HG02610 (cell line): ENCODE results near the gene RNF175.

Source experiments
- ATAC-seq: cut with Tn5 transposase; IDR thresholded peaks from one replicate; pipeline ENCODE4 v1.9.1; 2021; ENCODE audit warnings: mild to moderate bottlenecking, moderate library complexity; ENCODE audit not compliant: unreplicated experiment

The RNF175 gene

DNA sequence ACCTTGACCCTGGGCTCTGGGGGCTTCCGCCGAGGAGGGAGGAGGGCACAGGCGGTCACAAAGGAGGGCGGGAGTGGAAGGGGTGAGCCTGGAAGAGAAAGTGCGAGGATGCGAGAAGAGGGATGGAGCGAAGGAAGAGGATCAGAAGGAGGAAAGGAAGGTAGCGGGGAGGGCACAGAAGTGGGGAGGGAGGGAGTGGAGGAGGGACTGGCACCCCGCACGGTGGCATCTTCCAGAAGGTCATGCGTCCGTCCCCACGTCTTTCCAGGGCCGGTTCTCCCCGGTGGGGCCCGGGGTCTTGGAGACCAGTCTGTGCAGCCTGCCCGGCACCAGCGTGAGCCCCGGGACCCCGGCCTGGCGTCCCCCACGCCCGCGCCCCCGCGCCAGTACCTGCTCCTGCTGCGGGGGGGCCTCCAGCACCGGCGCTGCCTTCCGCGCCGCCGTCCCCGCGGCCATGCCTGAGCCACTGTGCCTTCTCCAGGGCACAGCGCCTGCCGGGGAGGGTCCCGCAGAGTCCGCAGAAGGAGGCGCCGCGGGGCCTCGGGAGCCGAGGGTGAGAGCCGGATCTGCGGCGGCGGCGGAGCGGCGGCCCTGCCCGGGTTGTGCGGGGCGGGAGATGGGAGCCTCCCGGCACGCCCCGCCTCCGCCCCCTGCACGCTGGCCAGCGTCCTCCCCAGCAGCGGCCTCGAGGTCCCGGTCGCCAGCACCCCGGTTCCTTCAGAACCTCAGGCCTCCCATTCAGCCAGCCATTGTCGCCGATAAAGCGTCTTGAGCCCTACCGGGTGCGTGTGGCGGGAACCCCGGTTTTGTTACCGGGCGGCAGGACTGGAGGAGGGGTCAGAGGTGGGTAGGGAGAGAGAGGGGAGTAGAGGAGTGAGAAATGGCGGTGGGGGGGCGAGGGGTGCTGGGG is at the start of gene RNF175:
TSS of gene RNF175 (minus strand) at position 618 of the 910 bp plus-strand sequence. CDS start at position 456, 162 bp downstream.
- no peak for ATAC-seq

DNA sequence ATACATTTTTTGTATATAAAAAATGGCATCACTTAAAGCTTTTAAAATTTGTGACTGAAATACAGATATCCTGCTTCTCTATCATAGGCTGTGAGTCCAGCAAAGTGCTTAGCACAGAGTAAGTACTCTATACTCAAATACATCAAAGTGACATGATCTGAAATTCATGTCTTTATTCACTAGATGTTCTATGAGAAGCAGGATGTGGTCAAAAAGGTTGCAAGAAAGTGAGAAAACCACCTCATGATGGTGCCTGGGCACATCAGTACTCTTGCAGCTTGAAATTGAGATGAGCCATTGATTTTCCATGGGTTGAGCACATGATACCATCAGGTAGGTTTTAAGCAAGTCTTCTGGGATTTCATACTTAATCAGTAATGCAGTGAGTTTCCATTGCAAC is 49.5 kb upstream of the RNF175 start:
- ATAC-seq = peak; percentile 68

DNA sequence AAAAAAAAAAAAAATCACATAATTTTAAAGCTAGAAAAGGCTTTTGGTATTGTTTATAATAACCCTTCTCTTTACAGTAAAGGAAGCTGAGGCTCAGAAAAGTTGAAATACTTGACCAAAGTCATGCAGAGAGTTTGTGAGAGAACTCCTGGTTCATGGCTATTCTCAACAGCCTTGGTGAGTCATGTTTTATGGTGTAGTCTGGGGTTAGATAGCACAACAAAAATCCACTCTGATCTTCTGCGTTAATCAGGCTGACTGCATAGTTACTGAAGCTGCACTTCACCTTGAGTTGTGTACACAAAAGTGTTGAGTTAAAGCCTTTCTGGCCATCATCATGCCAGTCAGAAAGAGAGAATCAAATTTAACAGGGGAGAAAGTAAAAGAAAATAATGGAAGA is 48.4 kb upstream of the RNF175 start:
- no peak for ATAC-seq

DNA sequence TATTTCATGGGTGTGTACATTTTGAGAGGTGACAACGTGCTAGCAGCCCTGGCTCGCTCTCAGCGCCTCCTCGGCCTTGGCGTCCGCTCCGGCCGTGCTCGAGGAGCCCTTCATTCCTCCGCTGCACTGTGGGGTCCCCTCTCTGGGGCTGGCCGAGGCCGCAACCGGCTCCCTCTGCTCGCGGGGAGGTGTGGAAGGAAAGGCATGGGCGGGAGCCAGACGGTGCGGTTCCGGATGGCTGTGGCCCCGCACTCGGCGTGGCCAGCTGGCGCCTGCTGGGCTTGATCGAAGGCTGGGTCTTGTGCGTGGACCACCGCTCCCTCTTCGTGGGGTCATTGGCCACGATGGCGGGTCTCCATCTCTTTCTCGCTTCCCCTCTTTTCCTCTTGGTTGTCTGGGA is 46.2 kb upstream of the RNF175 start:
- ATAC-seq = no peak

DNA sequence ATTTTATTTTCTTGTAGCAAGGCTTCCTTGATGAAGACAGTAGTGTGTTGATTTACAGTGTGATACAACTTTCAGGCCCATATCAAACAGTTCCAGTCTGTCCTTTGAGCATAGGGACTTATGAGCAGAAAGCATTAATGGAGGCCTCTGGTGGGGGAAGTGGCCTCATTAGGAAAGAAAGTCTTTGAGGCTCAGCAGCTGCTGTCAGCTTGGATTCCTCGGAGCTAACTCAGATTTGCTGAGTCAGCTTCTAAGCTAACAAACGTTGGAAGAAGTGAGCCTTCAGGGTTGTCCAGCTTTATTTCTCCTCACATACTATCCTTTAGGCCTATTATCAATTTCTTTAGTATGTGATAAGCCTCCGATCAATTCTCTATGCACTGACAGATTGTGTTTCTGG is 44.9 kb upstream of the RNF175 start:
- no peak for ATAC-seq

DNA sequence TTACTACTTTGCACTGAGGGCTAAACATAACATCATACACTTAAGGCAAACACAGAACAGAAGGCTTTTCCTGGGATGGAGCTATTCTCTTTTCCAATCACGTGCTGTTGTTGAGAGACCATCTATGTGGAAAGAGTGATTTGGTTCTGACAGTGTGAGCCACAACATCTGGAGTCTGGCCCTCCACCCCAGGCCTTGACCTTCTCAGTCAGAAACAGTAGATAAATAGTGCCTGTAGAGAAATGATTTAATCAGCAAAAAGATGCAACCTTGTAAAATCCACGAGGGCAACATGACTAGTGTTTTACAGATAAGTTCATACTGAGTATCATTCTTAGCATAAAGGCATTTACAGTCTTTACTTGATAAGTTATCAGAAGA is 39.9 kb upstream of the RNF175 start:
- no peak for ATAC-seq

DNA sequence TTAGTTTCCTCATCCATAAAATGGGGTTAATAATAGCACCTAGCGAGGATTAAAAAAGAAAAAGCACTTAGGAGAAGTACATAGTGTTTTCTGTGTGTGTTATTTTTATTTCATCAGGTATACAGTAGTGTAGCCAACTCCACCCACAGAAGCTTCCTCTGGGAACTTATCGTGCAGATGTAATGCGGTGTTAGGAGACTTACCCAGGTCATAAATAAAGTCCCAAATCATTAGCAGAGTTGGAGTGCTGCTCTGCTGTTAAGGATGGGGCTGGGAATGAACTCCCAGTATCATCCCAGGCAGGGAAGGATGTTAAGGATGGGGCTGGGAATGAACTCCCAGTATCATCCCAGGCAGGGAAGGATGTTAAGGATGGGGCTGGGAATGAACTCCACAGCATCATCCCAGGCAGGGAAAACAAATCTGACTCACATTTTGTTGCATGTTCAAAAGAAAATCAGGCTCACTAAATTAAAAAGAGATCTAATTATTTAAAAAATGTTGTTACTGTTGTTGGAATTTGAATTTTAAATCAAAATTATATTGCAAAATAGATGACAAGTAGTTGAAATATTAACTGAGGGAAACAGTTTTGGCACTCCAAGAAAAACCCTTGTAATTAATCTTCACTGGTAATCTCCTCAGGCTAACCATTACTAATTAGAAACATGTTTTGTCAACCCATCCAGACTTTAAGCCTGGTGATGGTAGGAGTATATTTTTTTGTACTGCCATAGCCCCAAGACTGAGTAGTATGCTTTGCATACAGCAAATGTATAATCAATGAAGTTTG is 39.3 kb upstream of the RNF175 start:
- ATAC-seq = no peak

DNA sequence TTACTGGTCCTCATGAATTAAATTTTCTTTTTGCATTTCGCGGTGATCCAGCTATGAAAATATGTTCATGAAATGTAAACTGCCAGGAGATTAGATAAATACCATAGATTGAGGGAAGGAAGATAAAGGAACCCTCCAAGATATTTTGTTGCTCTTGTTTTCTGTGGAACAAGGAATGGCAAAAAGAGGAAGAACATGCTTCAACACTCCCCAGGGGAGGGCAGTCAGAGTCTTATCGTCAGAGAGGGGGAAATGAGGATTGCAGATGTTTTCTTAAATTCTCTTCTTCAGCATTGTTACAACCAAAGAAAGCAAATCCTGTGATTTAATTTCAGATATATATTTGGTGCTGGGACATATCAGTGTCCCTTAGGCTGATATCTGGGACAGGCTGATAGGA is 38.6 kb upstream of the RNF175 start:
- ATAC-seq = no peak

DNA sequence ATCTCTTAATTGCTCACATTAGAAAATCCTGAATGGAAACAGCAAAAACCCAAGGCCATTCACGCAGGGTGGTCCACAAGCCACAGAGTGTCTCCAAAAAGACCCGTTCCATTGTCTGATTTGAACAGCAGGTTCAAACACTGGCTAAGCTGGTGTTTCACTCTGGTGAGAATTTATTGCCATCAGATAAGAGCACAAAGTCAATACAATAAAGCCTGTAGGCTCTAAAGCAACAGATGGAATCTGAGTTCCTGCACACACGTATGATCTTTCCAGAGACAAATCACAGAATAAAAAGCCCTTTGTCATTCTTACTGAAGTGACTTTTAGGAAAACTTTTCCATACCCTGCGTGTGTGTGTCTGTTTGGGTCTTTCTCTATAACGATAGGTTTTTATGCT is 34.2 kb upstream of the RNF175 start:
- no peak for ATAC-seq

DNA sequence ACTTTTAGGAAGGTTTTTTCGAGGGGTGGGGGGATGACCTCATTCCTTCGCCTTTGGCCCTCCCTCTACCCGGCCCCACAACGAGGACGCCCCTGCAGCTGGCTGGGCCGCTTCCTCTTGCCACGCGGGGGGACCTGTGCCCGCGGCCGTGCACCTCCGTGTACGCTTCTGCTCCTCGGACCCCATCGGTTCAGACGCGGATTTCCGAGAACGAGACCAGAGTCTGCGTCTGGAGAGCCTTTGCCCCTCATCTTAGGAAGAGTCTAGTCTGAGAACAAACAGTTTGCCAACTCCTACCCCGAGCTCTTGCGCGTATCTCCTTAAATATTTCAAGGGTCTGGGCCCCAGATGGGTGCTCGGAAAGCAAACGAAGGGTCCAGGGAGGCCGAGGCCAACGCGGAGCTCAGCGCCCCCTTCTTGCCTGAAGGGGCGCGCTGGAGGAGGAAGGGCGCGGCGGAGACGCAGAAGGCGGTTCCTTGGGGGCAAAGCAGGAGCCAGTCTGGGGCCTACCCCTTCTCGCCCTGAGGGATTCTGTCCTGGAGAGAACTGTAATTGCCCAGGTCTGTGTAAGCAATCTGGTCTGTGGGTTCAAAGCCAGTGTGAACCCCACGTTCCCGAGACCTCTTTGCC is 32.9 kb upstream of the RNF175 start:
- ATAC-seq = no peak

DNA sequence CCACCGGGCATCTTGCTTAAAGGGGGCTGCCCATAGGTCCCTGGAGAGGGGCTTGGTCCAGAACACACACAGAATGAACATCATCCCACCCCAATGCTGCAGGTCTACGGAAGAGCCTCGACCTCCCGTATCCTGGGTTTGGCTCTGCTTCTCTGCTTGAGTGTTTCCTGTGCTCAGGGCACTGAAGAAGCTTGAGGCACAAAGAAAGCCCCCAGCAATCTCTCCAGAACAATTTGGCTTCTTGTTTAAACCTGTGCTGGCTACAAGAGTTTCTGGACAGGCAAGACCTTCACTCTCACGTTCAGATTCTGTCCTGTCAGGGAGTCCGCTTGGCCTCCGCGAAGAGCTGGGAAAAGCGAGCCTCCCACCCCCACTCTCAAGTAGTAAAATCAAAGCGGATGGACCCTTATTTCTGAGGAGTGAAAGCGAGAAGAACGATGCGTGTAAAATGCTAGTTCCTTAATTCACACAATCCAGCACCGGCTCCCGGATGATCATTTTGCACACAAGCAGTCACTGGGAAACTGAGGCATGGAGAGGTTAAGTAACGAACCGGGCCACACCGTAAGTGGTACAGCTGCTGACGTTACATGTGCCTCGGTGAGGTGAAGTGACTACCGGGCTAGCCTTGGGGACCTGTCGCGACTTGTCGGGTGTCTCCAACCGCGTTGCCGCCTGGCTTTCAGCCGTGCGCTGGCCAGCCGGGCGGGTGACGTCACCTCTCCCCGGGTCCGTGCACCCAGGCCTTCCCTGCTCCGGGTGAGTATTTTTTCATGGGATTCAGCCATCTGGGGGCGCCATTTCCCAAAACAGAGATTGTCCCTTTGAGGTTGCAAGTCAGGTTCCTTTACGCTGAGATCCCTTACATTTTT is 32.2 kb upstream of the RNF175 start:
- ATAC-seq = no peak

DNA sequence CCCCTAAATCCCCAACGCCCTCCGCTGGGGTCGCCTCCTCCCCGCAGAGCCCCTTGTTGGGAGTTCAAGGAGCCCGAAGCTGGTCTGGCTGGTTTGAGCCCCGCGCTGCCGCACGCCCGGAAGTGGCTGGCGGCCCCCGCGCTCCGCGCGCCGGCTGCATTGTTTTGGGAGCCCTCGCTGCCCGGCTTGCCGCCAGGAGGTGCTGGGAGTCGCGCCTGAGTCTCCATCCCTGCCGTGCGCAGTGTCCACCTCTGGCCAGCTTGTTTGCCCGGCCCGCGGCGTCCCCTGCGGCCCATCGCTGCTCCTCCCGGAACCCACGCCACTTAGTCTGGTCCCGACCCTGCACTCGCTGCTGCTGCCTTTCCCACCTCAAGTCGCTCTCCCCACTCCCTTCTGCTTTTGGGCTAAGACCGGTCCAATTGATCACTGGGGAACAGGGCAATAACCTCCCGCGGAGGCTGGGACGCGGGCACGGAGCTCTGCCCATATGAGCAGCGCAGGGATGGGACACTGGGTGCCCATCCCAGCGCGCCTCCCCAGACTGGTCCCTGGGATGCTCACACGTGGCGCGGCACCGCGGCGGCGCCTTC is 31.2 kb upstream of the RNF175 start:
- no peak for ATAC-seq

DNA sequence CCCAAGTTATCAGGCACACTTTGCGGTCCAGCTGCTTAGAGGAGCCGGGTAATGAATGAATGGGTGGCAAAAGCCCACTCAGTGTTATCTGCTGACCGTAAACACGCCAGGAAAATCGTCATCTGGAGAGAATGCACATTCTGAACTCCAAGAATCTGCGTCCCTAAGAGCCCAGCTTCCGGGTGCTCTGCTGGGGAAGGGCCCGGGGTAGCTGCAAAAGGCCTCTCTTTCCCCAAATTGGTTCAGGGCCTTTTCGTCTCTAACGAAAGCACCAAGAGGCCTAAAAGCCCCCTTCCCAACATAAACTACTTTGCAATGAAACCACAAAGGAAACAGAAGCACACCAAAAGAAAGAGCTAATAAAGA is 30.7 kb upstream of the RNF175 start:
- no peak for ATAC-seq

DNA sequence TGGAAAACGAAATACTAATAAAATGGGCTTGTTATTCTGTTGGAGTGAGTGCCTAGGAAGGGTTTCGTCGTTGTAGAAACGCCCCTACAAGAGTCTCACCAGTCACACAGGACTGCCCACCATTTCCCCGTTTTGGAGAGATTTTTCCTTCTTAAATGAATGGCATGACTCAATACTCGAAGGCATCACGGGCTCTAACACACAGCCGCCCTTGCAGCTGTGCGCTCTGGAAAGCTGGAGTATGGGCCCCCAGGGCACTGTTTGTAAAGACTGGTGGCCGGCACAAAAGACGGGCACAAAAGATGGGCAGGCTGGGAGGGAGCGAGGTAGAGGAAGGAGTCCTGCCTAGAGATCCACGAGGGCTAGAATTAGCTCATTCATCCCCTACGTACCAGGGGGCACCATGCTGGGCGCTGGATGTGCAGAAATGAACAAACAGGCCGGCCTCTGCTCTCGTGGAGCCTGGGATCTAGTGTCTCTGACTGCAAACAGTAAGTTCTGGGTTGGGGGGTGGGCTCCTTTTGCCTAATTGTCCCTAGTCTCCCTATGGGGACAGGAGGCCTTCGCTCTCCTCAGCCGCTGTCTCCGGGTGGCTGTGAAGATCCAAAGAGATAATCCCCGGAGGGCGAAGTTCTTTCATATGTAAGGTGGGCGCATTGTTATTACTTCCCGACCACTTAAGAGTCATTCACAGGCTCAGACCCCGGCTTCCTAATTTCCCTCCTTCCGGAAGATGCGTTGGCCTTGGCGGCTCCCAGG is 30.1 kb upstream of the RNF175 start:
- ATAC-seq = no peak

DNA sequence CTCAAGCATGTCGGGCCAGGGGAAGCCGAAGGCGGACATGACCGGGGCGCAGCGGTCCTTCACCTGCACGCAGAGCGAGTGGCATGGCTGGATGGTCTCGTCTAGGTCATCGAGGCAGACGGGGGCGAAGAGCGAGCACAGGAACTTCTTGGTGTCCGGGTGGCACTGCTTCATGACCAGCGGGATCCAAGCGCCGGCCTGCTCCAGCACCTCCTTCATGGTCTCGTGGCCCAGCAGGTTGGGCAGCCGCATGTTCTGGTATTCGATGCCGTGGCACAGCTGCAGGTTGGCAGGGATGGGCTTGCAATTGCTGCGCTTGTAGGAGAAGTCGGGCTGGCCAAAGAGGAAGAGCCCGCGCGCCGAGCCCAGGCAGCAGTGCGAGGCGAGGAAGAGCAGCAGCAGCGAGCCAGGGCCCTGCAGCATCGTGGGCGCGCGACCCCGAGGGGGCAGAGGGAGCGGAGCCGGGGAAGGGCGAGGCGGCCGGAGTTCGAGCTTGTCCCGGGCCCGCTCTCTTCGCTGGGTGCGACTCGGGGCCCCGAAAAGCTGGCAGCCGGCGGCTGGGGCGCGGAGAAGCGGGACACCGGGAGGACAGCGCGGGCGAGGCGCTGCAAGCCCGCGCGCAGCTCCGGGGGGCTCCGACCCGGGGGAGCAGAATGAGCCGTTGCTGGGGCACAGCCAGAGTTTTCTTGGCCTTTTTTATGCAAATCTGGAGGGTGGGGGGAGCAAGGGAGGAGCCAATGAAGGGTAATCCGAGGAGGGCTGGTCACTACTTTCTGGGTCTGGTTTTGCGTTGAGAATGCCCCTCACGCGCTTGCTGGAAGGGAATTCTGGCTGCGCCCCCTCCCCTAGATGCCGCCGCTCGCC is 28.8 kb upstream of the RNF175 start, which contains the start of gene SFRP2:
TSS of gene SFRP2 (minus strand) at position 671 of the 864 bp plus-strand sequence. CDS start at position 423, 248 bp downstream.
- no peak for ATAC-seq

DNA sequence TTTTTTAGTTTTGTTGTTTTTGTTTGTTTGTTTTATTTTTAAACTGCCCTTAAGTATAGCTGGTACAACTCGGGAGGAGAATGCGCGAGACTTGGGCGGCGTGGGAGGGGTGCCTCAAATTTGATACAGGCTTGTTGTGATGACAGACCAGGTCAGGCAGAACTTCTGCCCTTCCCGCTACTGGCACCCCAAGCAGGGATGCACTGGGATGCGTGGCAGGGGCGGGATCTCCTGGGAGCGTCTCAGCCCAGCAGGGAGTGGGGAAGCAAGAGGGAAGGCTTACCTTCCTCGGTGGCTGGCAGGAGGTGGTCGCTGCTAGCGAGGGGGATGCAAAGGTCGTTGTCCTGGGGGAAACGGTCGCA is 28.2 kb upstream of the RNF175 start:
- no peak for ATAC-seq

DNA sequence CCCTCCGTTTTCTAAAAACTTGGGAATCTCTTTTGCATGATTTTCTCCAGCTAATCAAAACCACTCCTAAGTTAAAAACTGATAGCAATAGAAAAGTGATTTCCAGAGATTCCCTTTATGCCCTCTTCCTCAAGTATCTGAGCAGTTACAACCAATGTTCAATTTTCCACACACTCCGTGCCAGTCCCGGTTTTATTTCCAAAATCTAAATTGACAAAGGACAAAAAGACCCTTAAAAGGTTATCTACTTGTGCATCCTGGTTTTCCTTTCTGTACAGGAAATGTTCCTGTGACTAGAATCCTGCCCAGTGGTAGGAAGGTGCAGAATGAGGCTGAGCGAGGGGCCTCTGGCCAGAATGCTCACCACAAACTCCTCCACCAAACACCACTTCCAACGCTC is 27.8 kb upstream of the RNF175 start:
- ATAC-seq = no peak

DNA sequence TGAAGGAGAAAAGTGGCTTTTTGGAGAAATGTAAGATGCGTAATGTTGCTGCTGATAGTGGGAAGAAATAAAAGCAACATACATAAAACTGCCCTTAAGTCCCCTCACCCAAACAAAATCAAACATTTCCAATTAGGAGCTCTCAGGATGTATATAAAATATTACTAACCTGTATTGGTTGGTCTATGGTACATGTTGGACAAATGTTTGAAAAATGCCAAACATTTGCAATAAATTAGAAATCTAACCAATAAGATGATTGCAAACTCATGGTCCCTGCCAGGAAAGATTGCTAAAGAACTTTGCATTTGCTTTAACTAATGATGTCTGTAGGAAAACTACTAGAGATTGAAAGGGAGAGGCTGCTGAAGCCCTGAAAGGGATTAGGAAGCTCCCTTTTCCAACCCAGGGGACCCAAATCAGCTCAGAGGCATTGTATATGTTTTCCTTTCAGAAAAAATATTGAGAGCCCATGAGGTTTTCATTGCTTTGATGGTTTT is 27.3 kb upstream of the RNF175 start:
- no peak for ATAC-seq
